GM12892 (cell line): Measurements from ENCODE around the gene USP40.

Experiments used
- POLR2AphosphoS5 ChIP-seq: IDR thresholded peaks from 2 replicates; pipeline ENCODE4 v1.6.1; 2011; ENCODE audit warnings: low read depth, low read length, control low read depth
- TAF1 ChIP-seq: IDR thresholded peaks from 2 replicates; pipeline ENCODE4 v1.6.1; 2011; ENCODE audit warnings: low read depth, mild to moderate bottlenecking, control low read depth, low read length, borderline replicate concordance

- TF ChIP-seq TAF1, result no peak
- no peak for TF ChIP-seq POLR2AphosphoS5
Measured at GRCh38 chr2:233571462-233571861, 4.9 kb upstream of the USP40 start.
